Gastrocnemius medialis (tissue), 4 donors: ENCODE results near the gene CHMP2A. TPM values are rescaled to one million over a fixed set of nuclear protein-coding genes. Genes with fewer than 3 reads are reported as not detected.

Source experiments
- ATAC-seq, 2 donors: fragments of 150-250 bp; one replicate each; pipeline ENCODE4 v1.9.1; 2016
- DNase-seq, 2 donors: peaks; one replicate each; pipeline ENCODE4 v3.0.0-alpha.2; 2019
- H3K27ac ChIP-seq, 4 donors: fragments of 200-600 bp; sonication (generic); 1 replicate in 1 of 4; 2 replicates in 3 of 4; pipeline ENCODE4 v1.5.1; 2016 to 2018; ENCODE audit warnings: mild to moderate bottlenecking in 2 of 4, moderate library complexity in 1 of 4
- H3K27me3 ChIP-seq, 3 donors: fragments of 200-600 bp; sonication (generic) in 2 of 3; 1 replicate in 1 of 3; 2 replicates in 2 of 3; pipeline versions ENCODE4 v1.5.1 to v1.6.0; 2016 to 2019; ENCODE audit warnings: mild to moderate bottlenecking in 1 of 3, moderate library complexity in 1 of 3
- H3K36me3 ChIP-seq, 2 donors: fragments of 200-600 bp; sonication (generic) in 1 of 2; one replicate each; pipeline ENCODE4 v1.5.1; 2017 to 2018
- H3K4me1 ChIP-seq, 2 donors: fragments of 200-600 bp; sonication (generic) in 1 of 2; one replicate each; pipeline ENCODE4 v1.5.1; 2016 to 2017; ENCODE audit warnings: mild to moderate bottlenecking in 2 of 2
- H3K4me3 ChIP-seq, 4 donors: fragments of 200-600 bp; sonication (generic) in 3 of 4; 1 replicate in 1 of 4; 2 replicates in 3 of 4; pipeline ENCODE4 v1.5.1; 2016 to 2019; ENCODE audit warnings: mild to moderate bottlenecking in 2 of 4
- H3K9me3 ChIP-seq, 3 donors: fragments of 200-600 bp; sonication (generic) in 2 of 3; 1 replicate in 1 of 3; 2 replicates in 2 of 3; pipeline ENCODE4 v1.5.1; 2016 to 2019
- CTCF ChIP-seq, 5 experiments: fragments of 450-650 bp in 3 of 5; fragments of 200-600 bp in 2 of 5; sonication (generic) in 2 of 5; IDR thresholded peaks in 4 of 5; conservative IDR thresholded peaks in 1 of 5; 1 replicate in 4 of 5; 2 replicates in 1 of 5; pipeline ENCODE4 v1.5.1; 2016 to 2019; ENCODE audit warnings: antibody characterized with exemption in 5 of 5, mild to moderate bottlenecking in 3 of 5, moderate library complexity in 3 of 5
- POLR2A ChIP-seq, 2 donors: fragments of 450-650 bp; IDR thresholded peaks; one replicate each; pipeline ENCODE4 v1.6.1; 2017; ENCODE audit warnings: antibody characterized with exemption in 2 of 2, mild to moderate bottlenecking in 2 of 2, moderate library complexity in 2 of 2
- in situ Hi-C, 4 donors: fragments of 200-750 bp; cut with MboI; loops; one replicate each; pipeline versions ENCODE4 v1.15.0 to v1.8.0; 2017; ENCODE audit warnings: low sequenced_read_pairs in 4 of 4
- intact Hi-C: fragments of 100-400 bp; cut with DNase I; formaldehyde crosslinking; loops from one replicate; pipeline ENCODE4 v1.15.1; 2023; ENCODE audit warnings: low total_unique reads
- total RNA-seq, 4 donors: library from RNA; depleted of rRNA; stranded (reverse); fragments of >200 nt; gene quantifications; one replicate each; pipeline versions ENCODE4 v1.1.0 to v1.2.3, GENCODE V29; 2016

The CHMP2A gene
- total RNA-seq, 4 donors from 2014 or later = 82.3 to 165 (median 113) TPM

DNA sequence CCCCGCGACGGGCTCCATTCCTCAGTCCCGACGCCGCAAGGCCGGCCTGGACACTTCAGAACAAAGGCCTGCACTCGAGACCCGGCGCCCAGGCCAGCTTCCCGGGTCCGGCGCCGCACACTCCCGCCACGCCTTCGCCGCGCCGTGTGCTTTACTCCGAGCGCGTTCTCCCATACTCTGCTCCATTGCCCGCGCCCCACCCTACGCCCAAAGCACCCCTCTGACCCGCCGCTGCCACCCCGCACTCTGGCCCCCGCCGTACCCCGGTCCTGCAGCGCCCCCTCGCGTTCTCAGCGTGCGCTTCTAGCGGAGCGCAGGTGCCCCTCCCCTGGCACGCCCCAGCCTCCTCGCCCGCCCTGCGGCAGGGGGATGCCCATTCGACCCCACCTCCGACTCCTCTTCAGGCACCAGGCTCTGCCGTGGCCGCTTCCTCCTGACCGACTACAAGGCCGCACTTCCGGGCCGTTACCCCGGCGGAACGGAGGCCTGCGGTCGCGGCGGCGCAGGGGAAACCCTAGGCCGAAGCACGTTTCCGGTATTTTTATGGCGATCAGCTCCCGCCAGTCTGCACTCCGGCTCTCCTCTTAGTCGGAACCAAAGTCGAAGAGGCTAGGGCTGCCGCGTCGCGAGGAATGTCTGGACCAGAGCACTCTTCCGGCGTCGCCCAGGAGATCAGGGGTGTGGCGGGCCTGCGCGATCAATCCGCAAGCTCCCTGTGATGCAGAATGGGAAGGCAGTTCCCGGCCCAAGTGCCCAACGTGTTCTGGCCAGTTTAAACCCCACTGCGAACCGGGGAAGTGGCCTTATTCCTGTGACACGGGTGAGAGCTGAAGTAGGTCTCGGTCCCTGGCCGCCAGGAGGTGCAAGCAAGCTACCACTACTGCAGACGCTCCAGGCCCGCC lies 35.3 kb downstream of the CHMP2A start, which contains the start of gene ZBTB45:
Gene ZBTB45 (minus strand): TSS at position 456 of the 902 bp plus-strand sequence. CDS start 2,137 bp downstream, outside the sequence.
- intact Hi-C loops (loop anchor here (1.0 kb wide), 4 partner anchors 20 to 214 kb away; partner anchors contain the start of genes ERVK3-1 and TRIM28), in situ Hi-C loops (no loop called here)
- ATAC-seq (peak; percentile 93), DNase-seq (peak; percentile 86 to 90)
- peak; percentile 11 to 34 for TF ChIP-seq POLR2A (IDR thresholded peaks at IDR 0.05)
- TF ChIP-seq CTCF (IDR thresholded peaks at IDR 0.05 in 4 of 5, conservative IDR thresholded peaks at IDR 0.05 in 1 of 5) = peak; percentile 74 to 92 (median 87)
- Histone ChIP-seq H3K9me3 (no peaks in the 10 kb centered on the region), H3K4me3 (peak within 1 kb of the TSS; percentile 69 to 88 (median 80)), H3K36me3 (peaks cover 0 to 15% of the 10 kb centered on the region in 2 donors), H3K27ac (peak within 1 kb of the TSS; percentile 84 to 96 (median 94)), H3K27me3 (no peaks in the 10 kb centered on the region), H3K4me1 (peaks cover 31 to 36% of the 10 kb centered on the region in 2 donors)

GRCh38 chr19:58519087-58519354 lies 35.9 kb downstream of the CHMP2A start:
- DNase-seq (peak; percentile 20 to 39), ATAC-seq (peak; percentile 28 to 40)
- peaks cover 0 to 15% of the 10 kb centered on the region in 2 donors for H3K36me3 ChIP-seq
- peak overlapping the region; percentile 84 to 96 (median 94) for H3K27ac ChIP-seq
- no peak for TF ChIP-seq CTCF (IDR thresholded peaks at IDR 0.05 in 4 of 5, conservative IDR thresholded peaks at IDR 0.05 in 1 of 5)
- no peak for TF ChIP-seq POLR2A (IDR thresholded peaks at IDR 0.05)
- peaks cover 34 to 36% of the 10 kb centered on the region in 2 donors for H3K4me1 ChIP-seq
- H3K9me3 ChIP-seq = no peaks in the 10 kb centered on the region
- intact Hi-C loops = loop anchor here (1.0 kb wide), 4 partner anchors 20 to 214 kb away; partner anchors contain the start of genes ERVK3-1 and TRIM28
- no peaks in the 10 kb centered on the region for H3K27me3 ChIP-seq
- in situ Hi-C loops = no loop called here
- peak overlapping the region; percentile 69 to 88 (median 80) for H3K4me3 ChIP-seq

- Histone ChIP-seq H3K9me3 (no peaks in the 10 kb centered on the region), H3K27me3 (no peaks in the 10 kb centered on the region), H3K27ac (peak overlapping the region; percentile 84 to 96 (median 94)), H3K4me1 (peaks cover 34 to 40% of the 10 kb centered on the region in 2 donors), H3K36me3 (peaks cover 0 to 15% of the 10 kb centered on the region in 2 donors), H3K4me3 (peak overlapping the region; percentile 69 to 88 (median 80))
- DNase-seq = no peak
- intact Hi-C loops (loop anchor here (1.0 kb wide), 4 partner anchors 19 to 213 kb away; partner anchors contain the start of genes ERVK3-1 and TRIM28), in situ Hi-C loops (no loop called here)
- peak in 3 of 5 experiments; percentile 39 to 46 (median 42) for TF ChIP-seq CTCF (IDR thresholded peaks at IDR 0.05 in 4 of 5, conservative IDR thresholded peaks at IDR 0.05 in 1 of 5)
- no peak for TF ChIP-seq POLR2A (IDR thresholded peaks at IDR 0.05)
- ATAC-seq = no peak
These were observed 36.4 kb downstream of the CHMP2A start for GRCh38 chr19:58518256-58519086.

DNA sequence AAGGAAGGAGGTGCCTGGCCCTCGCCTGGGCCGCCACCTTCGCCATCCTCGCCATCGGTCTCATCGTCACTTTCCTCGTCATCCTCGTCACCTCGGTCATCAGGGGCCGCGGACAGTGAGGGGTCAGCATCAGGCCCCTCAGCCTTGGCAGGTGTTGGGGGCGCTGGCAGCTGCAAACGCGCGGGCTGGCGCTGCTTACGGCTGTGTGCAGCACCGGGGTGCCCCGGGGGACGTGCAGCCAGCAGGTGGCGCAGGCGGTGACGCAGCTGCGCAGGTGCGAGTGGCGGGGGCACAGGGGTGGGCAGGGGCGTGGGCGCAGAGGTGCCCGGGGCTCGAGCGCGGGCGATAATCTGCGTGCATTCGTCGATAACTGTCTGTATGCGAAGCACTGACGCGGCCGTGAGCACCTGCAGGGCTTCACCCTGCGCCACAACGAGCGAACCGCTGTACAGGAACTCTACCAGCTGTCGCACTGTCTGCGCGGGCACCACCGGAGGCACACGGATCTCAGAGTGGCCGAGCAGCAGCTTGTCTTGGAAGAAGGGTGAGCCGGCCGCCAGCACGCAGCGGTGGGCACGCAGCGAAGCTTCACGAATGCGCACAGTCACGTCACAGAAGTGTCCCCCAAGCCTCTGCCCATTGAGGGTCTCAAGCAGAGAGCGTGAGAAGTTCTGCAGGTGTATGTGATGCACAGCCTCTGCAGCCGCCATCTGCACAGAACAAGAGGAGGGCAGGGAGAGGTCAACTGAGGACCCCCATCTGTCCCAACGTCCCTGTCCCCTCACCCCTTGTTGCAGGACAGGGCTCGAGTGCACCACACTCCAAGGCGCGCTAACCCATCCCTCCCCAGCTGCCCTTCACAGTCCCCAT lies 37.7 kb downstream of the CHMP2A start:
- ATAC-seq = no peak
- peaks cover 0 to 15% of the 10 kb centered on the region in 2 donors for H3K36me3 ChIP-seq
- H3K9me3 ChIP-seq = no peaks in the 10 kb centered on the region
- intact Hi-C loops = no loop called here
- no peaks in the 10 kb centered on the region for H3K27me3 ChIP-seq
- DNase-seq = no peak
- H3K4me3 ChIP-seq = no peak overlapping the region
- in situ Hi-C loops = no loop called here
- TF ChIP-seq POLR2A (IDR thresholded peaks at IDR 0.05) = no peak
- no peak for TF ChIP-seq CTCF (IDR thresholded peaks at IDR 0.05 in 4 of 5, conservative IDR thresholded peaks at IDR 0.05 in 1 of 5)
- H3K27ac ChIP-seq = no peak overlapping the region
- peaks cover 34 to 40% of the 10 kb centered on the region in 2 donors for H3K4me1 ChIP-seq
